Dedifferentiated amniotic fluid mesenchymal stem cell (primary cell): ENCODE measurements around the gene SMAP1.

ENCODE experiments used
- DNase-seq: peaks from one replicate; pipeline ENCODE4 v3.0.0-alpha.2; 2016; ENCODE audit errors: extremely low spot score

SMAP1 gene

GRCh38 chr6:70667711-70668498 is at the start of gene SMAP1:
SMAP1 (plus strand) TSS chr6:70667883; CDS start chr6:70668024, 141 bp downstream.
- peak; percentile 74 for DNase-seq

GRCh38 chr6:70620746-70621145 is 46.9 kb upstream of the SMAP1 start:
- no peak for DNase-seq

- DNase-seq: no peak
These were observed 45.2 kb upstream of the SMAP1 start for GRCh38 chr6:70622461-70622860.

GRCh38 chr6:70625436-70625835 is 42.2 kb upstream of the SMAP1 start:
- no peak for DNase-seq

DNA sequence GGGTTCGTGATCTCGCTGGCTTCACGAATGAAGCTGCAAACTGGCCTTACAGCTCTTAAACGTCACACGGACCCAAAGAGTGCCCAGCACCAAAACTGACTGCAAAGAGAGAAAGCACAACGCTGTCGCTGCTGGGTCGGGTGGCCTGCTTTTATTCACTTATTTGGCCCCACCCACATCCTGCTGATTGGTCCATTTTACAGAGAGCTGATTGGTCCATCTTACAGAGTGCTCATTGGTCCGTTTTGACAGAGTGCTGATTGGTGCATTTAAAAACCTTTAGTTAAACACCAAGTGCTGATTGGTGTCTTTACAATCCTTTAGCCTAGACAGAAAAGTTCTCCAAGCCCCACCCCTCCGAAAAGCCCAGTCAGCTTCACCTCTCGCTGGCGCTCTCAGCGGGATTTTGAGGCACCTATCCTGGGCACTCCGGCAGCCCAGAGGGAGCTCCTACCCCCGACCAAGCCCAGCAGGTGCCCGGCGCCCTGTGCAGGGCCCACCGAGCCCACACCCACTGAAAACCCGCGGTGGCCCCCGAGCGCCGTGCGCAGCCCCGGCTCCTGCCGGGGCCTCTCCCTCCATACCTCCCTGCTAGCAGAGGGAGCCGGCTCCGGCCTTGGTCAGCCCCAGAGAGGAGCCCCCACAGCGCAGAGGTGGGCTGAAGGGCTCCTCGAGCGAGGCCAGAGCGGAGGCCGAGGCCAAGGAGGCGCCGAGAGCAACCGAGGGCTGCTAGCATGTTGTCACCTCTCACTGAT is 40.0 kb upstream of the SMAP1 start:
- DNase-seq: no peak

GRCh38 chr6:70629929-70630328 is 37.8 kb upstream of the SMAP1 start:
- DNase-seq: no peak

- DNase-seq: no peak
These were observed 33.8 kb upstream of the SMAP1 start for GRCh38 chr6:70633870-70634269.

- no peak for DNase-seq
These were observed 31.1 kb upstream of the SMAP1 start for GRCh38 chr6:70636596-70636995.

- DNase-seq: no peak
These were observed 29.2 kb upstream of the SMAP1 start for GRCh38 chr6:70638468-70638867.

DNA sequence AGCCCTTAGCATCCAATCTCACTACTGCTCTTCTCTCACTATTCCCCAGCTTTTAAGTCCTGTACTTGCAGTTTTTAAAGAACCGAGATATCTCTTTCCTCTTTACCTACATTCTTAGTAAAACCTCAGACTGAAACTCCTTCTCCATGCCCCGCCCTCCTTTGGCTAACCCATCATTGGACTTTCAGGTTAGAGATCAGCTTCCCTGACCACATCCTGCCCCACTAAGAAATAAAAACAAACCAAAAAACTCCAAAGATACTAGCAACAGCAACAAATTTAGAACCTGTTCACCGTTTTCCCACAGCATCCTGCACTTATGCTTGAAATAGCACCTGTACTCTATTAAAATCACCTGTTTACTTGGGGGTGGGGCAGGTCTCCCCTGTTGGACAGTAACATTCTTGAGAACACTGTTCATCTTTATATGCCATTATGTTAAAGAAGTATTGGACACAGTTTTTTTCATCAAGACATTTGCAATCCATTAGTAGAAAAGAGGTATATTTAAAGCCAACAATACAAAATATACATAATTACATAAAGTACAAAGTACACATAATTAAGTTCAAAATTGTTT is 16.3 kb upstream of the SMAP1 start:
- no peak for DNase-seq

DNA sequence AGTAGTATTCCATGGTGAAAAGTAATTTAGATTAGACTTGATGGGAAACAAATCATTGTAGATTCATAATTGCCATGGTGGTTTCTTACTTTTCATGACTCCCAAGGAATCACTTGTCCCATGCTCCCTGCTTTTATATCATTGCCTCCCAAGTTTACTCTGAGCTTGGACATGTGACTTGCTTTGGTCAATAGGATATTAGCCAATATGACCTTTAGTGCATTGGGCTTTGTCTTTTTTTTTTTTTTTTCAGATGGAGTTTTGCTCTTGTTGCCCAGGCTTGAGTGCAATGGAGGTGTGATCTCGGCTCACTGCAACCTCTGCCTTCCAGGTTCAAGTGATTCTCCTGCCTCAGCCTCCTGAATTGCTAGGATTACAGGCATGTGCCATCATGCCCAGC is 15.5 kb upstream of the SMAP1 start:
- no peak for DNase-seq

GRCh38 chr6:70657706-70658105 is 10.0 kb upstream of the SMAP1 start:
- DNase-seq: no peak

DNA sequence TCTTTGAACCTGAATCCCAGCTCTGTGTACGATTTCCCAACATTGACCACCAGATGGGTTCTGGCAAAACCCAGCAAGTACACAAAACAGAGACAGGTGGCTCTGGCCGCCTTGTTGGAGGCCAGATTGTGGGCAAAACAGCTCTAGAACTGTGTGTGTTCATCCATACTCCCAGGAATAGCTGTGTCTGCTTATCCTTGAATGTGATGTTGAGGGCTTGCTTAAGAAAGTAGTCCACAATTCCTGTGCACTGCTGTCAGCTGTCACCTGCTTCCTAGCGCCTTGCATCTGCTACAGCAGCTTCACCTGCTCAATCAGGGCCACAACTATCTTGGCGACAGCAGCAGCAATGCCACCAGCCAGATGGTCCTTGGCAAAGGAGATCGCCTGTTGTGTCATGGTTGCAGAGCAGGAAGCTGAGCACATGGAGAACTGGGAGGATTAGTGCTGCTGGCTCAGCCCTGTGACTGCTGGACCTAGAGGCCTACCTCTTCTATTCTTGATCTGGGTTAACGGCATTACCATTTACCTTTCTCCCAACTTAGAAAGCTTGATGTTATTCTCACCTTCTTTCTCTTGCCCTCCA is 3.7 kb upstream of the SMAP1 start:
- no peak for DNase-seq

- DNase-seq: no peak
These were observed 977 bp upstream of the SMAP1 start for GRCh38 chr6:70666706-70667105.

- DNase-seq: no peak
These were observed 400 bp upstream of the SMAP1 start for GRCh38 chr6:70667256-70667710.

DNA sequence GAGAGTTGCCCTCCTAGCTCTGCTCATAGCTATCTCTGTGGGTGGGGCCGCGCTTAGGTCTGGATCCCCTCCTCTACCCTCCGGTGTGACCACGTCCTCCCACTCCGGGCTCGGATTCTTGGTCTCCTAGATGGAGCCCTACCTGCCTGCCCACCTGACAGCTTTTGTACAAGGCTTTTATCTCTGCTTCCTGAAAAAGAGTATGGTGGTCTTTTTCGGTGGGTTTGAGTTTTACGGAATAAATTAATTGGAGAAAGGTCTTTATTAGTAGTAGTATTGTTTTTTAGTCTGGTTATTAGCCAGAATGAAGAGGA is 773 bp downstream of the SMAP1 start:
- no peak for DNase-seq

DNA sequence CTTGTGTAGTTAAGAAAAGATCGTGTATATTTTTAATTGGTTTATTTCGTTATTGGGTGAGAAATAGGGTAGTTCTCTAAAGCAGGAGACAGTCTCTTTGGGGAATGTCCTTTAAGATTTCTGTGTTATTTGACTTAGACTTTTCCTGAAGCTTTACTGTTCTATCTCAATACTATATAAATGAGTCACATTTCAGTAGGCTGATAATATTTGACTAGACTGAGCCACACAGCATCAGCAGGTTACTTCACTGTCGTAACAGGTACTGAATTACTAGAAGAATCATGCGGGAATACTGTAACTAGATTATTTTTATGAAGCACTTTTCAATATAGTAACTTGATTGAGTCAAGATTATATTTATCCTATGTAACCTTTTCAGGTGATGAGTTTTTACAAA is 1.4 kb downstream of the SMAP1 start:
- no peak for DNase-seq

GRCh38 chr6:70672549-70672948 is 4.9 kb downstream of the SMAP1 start:
- DNase-seq: no peak

- no peak for DNase-seq
These were observed 5.4 kb downstream of the SMAP1 start for GRCh38 chr6:70673054-70673453.

GRCh38 chr6:70673601-70674000 is 5.9 kb downstream of the SMAP1 start:
- DNase-seq: peak; percentile 29

DNA sequence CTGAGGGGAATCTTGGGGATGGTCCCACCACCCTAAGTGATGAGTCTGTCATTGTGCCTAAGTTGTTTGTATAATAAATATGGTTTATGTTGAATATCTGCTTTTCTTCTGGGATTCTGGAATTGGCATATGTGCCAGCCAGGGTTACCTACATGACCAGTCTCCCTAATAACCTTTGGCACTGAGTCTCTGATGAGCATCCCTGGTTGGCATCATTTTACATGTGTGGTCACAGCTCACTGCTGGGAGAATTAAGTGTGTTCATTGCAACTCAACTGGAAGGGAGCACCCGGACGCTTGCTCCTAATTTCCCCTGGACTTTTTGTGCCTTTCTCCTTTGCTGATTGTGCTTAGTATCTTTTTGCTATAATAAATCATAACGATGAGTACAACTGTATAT is 8.1 kb downstream of the SMAP1 start:
- no peak for DNase-seq

DNA sequence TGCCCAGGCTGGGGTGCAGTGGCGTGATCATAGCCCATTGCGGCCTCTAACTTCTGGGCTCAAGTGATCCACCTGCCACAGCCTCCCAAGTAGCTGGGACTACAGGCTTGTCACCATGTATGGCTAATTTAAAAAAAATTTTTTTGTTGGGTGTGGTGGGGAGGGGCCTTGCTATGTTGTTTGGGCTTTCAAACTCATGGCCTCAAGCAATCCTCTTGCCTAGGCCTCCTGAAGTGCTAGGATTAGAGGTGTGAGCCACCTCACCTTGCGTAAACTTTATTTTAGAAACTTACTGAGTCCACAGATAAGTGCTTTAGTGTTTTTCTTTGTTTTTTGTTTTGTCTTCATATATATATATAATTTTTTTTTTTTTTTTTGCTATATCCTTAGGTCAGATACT is 9.1 kb downstream of the SMAP1 start:
- DNase-seq: no peak

DNA sequence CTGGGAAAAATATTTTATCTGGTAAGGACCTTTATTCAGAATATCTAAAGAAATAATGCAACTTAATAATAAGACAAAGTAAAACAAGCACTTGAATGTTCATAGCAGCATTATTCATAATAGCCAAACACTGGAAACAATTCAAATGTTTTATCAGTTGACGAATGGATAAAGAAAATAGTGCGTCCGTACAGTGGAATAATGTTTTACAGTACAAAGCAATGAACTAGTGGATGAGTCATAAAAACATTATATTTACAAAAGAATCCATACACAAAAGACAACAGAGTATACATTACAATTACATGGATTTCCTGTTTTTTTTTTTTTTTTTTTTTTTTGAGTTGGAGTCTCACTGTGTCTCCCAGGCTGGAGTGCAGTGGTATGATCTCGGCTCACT is 12.7 kb downstream of the SMAP1 start:
- no peak for DNase-seq
